Testis (tissue), 3 donors: ENCODE measurements around the gene INPP5A. TPM values are rescaled to one million over a fixed set of nuclear protein-coding genes. Genes with fewer than 3 reads are reported as not detected.

Experiments
- DNase-seq: peaks from one replicate; pipeline ENCODE4 v3.0.0-alpha.2; 2019
- H3K27ac ChIP-seq, 2 donors: fragments of 200-600 bp; sonication (generic); one replicate each; pipeline ENCODE4 v1.5.1; 2019
- H3K27me3 ChIP-seq: fragments of 200-600 bp; sonication (generic); one replicate; pipeline ENCODE4 v1.5.1; 2019
- H3K36me3 ChIP-seq: fragments of 200-600 bp; sonication (generic); one replicate; pipeline ENCODE4 v1.5.1; 2017; ENCODE audit warnings: low read depth; ENCODE audit errors: missing control alignments
- H3K4me1 ChIP-seq: fragments of 200-600 bp; sonication (generic); one replicate; pipeline ENCODE4 v1.5.1; 2019
- H3K4me3 ChIP-seq, 2 donors: fragments of 200-600 bp; sonication (generic); one replicate each; pipeline ENCODE4 v1.5.1; 2017 to 2019
- H3K9me3 ChIP-seq: fragments of 200-600 bp; sonication (generic); one replicate; pipeline ENCODE4 v1.5.1; 2017
- POLR2A ChIP-seq: fragments of 450-650 bp; IDR thresholded peaks from one replicate; pipeline ENCODE4 v1.6.1; 2017; ENCODE audit warnings: antibody characterized with exemption, mild to moderate bottlenecking, moderate library complexity
- WGBS, 2 donors: methylation state at CpG; one replicate each; pipeline ENCODE4 v1.1.5; 2018; 5-methylcytosine and 5-hydroxymethylcytosine counted together
- intact Hi-C: fragments of 100-400 bp; cut with DNase I; formaldehyde crosslinking; loops from one replicate; pipeline ENCODE4 v1.15.1; 2023; ENCODE audit warnings: low total_unique reads
- polyA plus RNA-seq: library from polyadenylated mRNA; stranded (reverse); fragments of 350-450 nt; fragmentation: Illumina TruSeq; extraction: RNeasy Lipid Tissue Mini Kit (QIAGEN cat#74804); gene quantifications from one replicate; pipeline ENCODE4 v1.2.3, GENCODE V29; 2014; ENCODE audit warnings: low read depth, low replicate concordance; ENCODE audit not compliant: insufficient read depth
- total RNA-seq, 2 donors: library from RNA; depleted of rRNA; stranded (reverse); fragments of >200 nt; gene quantifications; one replicate each; pipeline ENCODE4 v1.2.3, GENCODE V29; 2016
- TF ChIP-seq, protein P1 (sequence below), 3 experiments: fragments of 450-650 bp in 2 of 3; fragments of 200-600 bp in 1 of 3; sonication (generic) in 1 of 3; IDR thresholded peaks; one replicate each; pipeline ENCODE4 v1.5.1; 2016 to 2019; ENCODE audit warnings: antibody characterized with exemption in 3 of 3, mild to moderate bottlenecking in 2 of 3, moderate library complexity in 1 of 3

INPP5A gene
- total and polyA plus RNA-seq, 3 donors from 2014 or later, result 54.1 to 103 (median 73.0) TPM

DNA sequence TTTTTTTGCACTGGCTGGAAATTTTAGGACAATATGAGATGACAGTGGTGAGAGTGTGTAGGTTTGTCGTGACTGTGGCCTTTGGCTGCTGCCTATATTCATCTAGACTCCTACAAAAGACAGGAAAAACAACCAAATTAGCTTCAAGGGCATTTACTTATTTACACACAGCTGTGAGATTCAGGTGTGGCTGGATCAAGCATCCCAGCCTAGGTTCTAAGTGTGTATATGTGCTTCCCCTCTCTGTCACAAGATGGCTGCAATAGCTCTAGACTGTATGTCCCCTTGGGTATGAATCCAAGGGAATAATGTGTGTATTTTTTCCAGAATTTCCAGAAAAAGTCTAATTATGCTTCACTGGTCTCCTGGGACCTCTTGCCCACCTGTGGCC is 25.5 kb upstream of the INPP5A start:
- no peak overlapping the region for H3K4me3 ChIP-seq
- intact Hi-C loops, result no loop called here
- H3K4me1 ChIP-seq, result peaks cover 26% of the 10 kb centered on the region
- H3K27ac ChIP-seq, result no peak overlapping the region
- no peaks in the 10 kb centered on the region for H3K36me3 ChIP-seq
- H3K27me3 ChIP-seq, result no peaks in the 10 kb centered on the region
- H3K9me3 ChIP-seq, result no peaks in the 10 kb centered on the region
- TF ChIP-seq, protein P1, sequence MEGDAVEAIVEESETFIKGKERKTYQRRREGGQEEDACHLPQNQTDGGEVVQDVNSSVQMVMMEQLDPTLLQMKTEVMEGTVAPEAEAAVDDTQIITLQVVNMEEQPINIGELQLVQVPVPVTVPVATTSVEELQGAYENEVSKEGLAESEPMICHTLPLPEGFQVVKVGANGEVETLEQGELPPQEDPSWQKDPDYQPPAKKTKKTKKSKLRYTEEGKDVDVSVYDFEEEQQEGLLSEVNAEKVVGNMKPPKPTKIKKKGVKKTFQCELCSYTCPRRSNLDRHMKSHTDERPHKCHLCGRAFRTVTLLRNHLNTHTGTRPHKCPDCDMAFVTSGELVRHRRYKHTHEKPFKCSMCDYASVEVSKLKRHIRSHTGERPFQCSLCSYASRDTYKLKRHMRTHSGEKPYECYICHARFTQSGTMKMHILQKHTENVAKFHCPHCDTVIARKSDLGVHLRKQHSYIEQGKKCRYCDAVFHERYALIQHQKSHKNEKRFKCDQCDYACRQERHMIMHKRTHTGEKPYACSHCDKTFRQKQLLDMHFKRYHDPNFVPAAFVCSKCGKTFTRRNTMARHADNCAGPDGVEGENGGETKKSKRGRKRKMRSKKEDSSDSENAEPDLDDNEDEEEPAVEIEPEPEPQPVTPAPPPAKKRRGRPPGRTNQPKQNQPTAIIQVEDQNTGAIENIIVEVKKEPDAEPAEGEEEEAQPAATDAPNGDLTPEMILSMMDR (IDR thresholded peaks at IDR 0.05), result no peak
- no peak for TF ChIP-seq POLR2A
- DNase-seq, result no peak
- 90 to 98% methylated on average over 1 of the region's 1 CpG for WGBS, 2 donors

DNA sequence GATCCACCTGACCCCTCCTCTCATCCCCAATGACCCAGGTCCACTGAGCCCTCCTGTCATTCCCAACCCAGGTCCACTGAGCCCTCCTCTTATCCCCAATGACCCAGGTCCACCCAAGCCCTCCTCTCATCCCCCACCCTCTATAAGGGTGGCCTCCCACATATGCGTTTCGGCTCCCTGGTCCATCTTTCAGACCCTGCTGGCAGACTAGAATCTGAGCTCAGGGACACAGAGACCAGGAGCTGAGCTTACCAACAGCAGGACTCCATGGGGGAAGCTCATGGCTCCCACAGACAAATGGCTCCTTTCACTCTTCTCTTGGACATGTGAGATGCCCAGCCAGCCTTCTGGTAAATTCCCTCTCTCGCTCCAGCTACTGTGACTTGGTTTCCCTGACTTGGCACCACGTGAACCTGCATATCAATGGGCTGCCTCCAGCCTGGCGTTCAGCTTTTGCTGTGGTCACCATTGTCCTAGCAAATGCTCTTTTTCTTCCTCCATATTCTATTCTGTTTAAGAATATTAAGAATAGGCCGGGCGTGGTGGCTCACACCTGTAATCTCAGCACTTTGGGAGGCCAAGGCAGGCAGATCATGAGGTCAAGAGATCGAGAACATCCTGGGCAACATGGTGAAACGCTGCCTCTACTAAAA is 24.8 kb upstream of the INPP5A start:
- DNase-seq, result no peak
- intact Hi-C loops, result no loop called here
- Histone ChIP-seq H3K9me3 (no peaks in the 10 kb centered on the region), H3K36me3 (no peaks in the 10 kb centered on the region), H3K27me3 (no peaks in the 10 kb centered on the region), H3K4me3 (no peak overlapping the region), H3K4me1 (peaks cover 31% of the 10 kb centered on the region), H3K27ac (no peak overlapping the region)
- WGBS, 2 donors, result 90 to 96% methylated on average over 9 of the region's 9 CpGs
- TF ChIP-seq, protein P1 (IDR thresholded peaks at IDR 0.05), result no peak
- no peak for TF ChIP-seq POLR2A

DNA sequence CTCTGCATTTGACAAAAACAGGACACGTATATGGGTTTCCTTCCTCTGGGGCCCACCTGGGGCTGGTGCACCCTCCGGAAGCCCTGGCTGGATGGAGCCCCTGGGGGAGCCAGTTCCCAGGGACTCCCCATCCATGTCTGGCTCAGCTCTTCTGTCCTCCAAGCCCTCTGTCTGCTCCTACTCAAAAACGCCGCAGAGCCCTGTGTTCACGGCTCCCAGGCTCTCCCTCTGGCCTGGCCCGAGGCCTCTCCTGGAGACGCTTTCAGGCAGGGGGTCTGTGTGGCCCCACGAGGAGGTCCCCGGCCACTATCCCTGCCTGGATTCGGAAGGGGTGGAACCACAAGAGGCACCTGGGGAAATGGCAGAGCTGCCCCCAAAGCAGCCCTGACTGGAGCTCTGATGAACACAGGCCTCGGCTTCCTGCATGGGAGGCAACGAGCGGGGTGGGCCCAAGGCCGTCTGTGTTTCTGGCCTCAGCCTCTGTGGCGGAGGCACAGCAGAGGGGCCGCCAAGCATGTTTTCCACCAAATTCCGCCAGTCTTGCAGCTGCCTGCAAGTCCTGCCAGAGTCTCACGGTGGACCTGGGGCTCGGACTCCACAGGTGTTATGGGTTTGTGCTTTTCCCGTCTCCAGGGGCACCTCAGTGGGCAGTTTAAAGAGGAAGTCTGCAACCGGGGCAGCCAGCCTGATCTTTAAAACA is 22.6 kb upstream of the INPP5A start:
- TF ChIP-seq POLR2A, result no peak
- TF ChIP-seq, protein P1 (IDR thresholded peaks at IDR 0.05), result no peak
- 30 to 51% methylated on average over 17 to 21 of the region's 21 CpGs for WGBS, 2 donors
- H3K27ac ChIP-seq, result peak overlapping the region; percentile 13 to 72
- peaks cover 53% of the 10 kb centered on the region for H3K4me1 ChIP-seq
- H3K4me3 ChIP-seq, result no peak overlapping the region
- no peaks in the 10 kb centered on the region for H3K27me3 ChIP-seq
- intact Hi-C loops, result loop anchor here (5.0 kb wide), 1 partner anchor 117 kb away; no protein-coding TSS in a partner anchor
- DNase-seq, result peak; percentile 64
- no peaks in the 10 kb centered on the region for H3K36me3 ChIP-seq
- H3K9me3 ChIP-seq, result no peaks in the 10 kb centered on the region

- Histone ChIP-seq H3K4me1 (peaks cover 63% of the 10 kb centered on the region), H3K27ac (peak overlapping the region in 1 of 2 donors; percentile 24), H3K27me3 (no peaks in the 10 kb centered on the region), H3K4me3 (no peak overlapping the region), H3K36me3 (no peaks in the 10 kb centered on the region), H3K9me3 (no peaks in the 10 kb centered on the region)
- no peak for DNase-seq
- intact Hi-C loops, result loop anchor here (5.0 kb wide), 1 partner anchor 116 kb away; no protein-coding TSS in a partner anchor
- TF ChIP-seq POLR2A, result no peak
- TF ChIP-seq, protein P1 (IDR thresholded peaks at IDR 0.05), result no peak
- WGBS, 2 donors, result 44 to 62% methylated on average over 19 of the region's 19 CpGs
Measured at GRCh38 chr10:132515811-132516726, 21.5 kb upstream of the INPP5A start.
